Panc1 (cell line): ENCODE measurements around the gene PDGFD. TPM values are rescaled to one million over a fixed set of nuclear protein-coding genes. Genes with fewer than 3 reads are reported as not detected.

Experiments
- ATAC-seq: fragments of 200-7000 bp; cut with Tn5 transposase; 2 replicates; pipeline ENCODE4 v1.9.1; 2020; ENCODE audit warnings: mild to moderate bottlenecking, moderate library complexity
- BruUV-seq: library from RNA; stranded (reverse); fragments of 400-500 nt; replicated peaks from 2 replicates; lab custom pipeline; 2021; lab: Mats Ljungman, UMichigan
- CTCF ChIA-PET: fragments of 300-600 bp; sonication (Branson Sonifier 250); formaldehyde crosslinking; loops from one replicate; lab custom pipeline; 2022; ENCODE audit warnings: antibody characterized with exemption; lab: Charles Lee
- POLR2A ChIA-PET: fragments of 300-600 bp; sonication (Branson Sonifier 250); formaldehyde crosslinking; loops from one replicate; lab custom pipeline; 2022; ENCODE audit warnings: antibody characterized with exemption; lab: Charles Lee
- DNase-seq: peaks from one replicate; pipeline ENCODE4 v3.0.0-alpha.2; 2010; ENCODE audit warnings: low read depth, low spot score
- H3K27ac ChIP-seq: 2 replicates; pipeline ENCODE4 v1.5.1; 2011; ENCODE audit warnings: mild to moderate bottlenecking, low read length, inconsistent platforms
- H3K27me3 ChIP-seq: fragments of 200-500 bp; sonication (Bioruptor generic); 2 replicates; pipeline ENCODE4 v1.6.0; 2014; ENCODE audit warnings: low read length, inconsistent platforms; ENCODE audit not compliant: control insufficient read depth, insufficient read depth
- H3K36me3 ChIP-seq: fragments of 200-500 bp; sonication (Bioruptor generic); 2 replicates; pipeline ENCODE4 v1.5.1; 2014; ENCODE audit warnings: inconsistent platforms, mild to moderate bottlenecking, low read length, moderate library complexity; ENCODE audit not compliant: control insufficient read depth, insufficient read depth
- H3K4me1 ChIP-seq: 2 replicates; pipeline ENCODE4 v1.5.1; 2011; ENCODE audit warnings: inconsistent platforms, mild to moderate bottlenecking, low read length, moderate library complexity; ENCODE audit not compliant: control insufficient read depth, insufficient read depth
- H3K4me3 ChIP-seq, 2 experiments: 2 replicates each; pipeline ENCODE4 v1.5.1; 2011 to 2012; ENCODE audit warnings: low read depth in 2 of 2, low read length in 2 of 2, mild to moderate bottlenecking in 2 of 2, inconsistent platforms in 1 of 2, moderate library complexity in 1 of 2
- H3K9me3 ChIP-seq: fragments of 200-500 bp; sonication (Bioruptor generic); 2 replicates; pipeline ENCODE4 v1.5.1; 2014; ENCODE audit warnings: low read depth, mild to moderate bottlenecking, inconsistent platforms, low read length, moderate library complexity; ENCODE audit not compliant: control insufficient read depth, insufficient read depth
- SIN3A ChIP-seq: IDR thresholded peaks from 2 replicates; pipeline ENCODE4 v1.6.1; 2012; ENCODE audit warnings: low read depth, mild to moderate bottlenecking, low read length, moderate library complexity, borderline replicate concordance; ENCODE audit not compliant: insufficient read depth
- TCF7L2 ChIP-seq: IDR thresholded peaks from 2 replicates; pipeline ENCODE4 v1.6.1; 2011; ENCODE audit warnings: mild to moderate bottlenecking, low read depth, low read length, inconsistent platforms
- in situ Hi-C: cut with HindIII; loops from 2 replicates; pipeline ENCODE4 v1.10.0; 2016; ENCODE audit warnings: low sequenced_read_pairs, low pct_unique_long_range_greater_than_20kb
- intact Hi-C: fragments of 100-400 bp; cut with micrococcal nuclease; formaldehyde crosslinking; loops from one replicate; pipeline ENCODE4 v1.10.0; 2022; ENCODE audit not compliant: unreplicated experiment
- total RNA-seq: library from RNA; stranded (reverse); gene quantifications from one replicate; pipeline ENCODE4 v1.2.1, GENCODE V29; 2021; ENCODE audit not compliant: unreplicated experiment
- TF ChIP-seq, protein P1 (sequence below), 2 experiments: IDR thresholded peaks; 2 replicates each; pipeline ENCODE4 v1.6.1; 2011 to 2012; ENCODE audit warnings: low read depth in 2 of 2, control low read depth in 1 of 2, low read length in 1 of 2, mild to moderate bottlenecking in 1 of 2, moderate library complexity in 1 of 2; ENCODE audit not compliant: insufficient read depth in 1 of 2
- TF ChIP-seq, protein P2 (sequence below): fragments of 450-650 bp; IDR thresholded peaks from 2 replicates; pipeline ENCODE4 v1.5.1; 2017; ENCODE audit warnings: mild to moderate bottlenecking

PDGFD gene
- total RNA-seq, 1 experiment from 2014 or later: 1.3 TPM

DNA sequence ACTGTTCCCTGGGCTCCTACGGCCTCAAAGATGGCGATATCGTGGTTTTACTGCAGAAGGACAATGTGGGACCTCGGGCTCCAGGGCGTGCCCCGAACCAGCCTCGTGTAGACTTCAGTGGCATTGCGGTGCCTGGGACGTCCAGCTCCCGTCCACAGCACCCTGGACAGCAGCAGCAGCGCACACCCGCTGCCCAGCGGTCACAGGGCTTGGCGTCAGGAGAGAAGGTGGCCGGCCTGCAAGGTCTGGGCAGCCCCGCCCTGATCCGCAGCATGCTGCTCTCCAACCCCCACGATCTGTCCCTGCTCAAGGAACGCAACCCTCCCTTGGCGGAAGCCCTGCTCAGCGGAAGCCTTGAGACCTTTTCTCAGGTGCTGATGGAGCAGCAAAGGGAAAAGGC is 127.0 kb downstream of the PDGFD start:
- H3K36me3 ChIP-seq: no peaks in the 10 kb centered on the region
- TF ChIP-seq SIN3A (no peak), TCF7L2 (no peak)
- TF ChIP-seq, protein P1, sequence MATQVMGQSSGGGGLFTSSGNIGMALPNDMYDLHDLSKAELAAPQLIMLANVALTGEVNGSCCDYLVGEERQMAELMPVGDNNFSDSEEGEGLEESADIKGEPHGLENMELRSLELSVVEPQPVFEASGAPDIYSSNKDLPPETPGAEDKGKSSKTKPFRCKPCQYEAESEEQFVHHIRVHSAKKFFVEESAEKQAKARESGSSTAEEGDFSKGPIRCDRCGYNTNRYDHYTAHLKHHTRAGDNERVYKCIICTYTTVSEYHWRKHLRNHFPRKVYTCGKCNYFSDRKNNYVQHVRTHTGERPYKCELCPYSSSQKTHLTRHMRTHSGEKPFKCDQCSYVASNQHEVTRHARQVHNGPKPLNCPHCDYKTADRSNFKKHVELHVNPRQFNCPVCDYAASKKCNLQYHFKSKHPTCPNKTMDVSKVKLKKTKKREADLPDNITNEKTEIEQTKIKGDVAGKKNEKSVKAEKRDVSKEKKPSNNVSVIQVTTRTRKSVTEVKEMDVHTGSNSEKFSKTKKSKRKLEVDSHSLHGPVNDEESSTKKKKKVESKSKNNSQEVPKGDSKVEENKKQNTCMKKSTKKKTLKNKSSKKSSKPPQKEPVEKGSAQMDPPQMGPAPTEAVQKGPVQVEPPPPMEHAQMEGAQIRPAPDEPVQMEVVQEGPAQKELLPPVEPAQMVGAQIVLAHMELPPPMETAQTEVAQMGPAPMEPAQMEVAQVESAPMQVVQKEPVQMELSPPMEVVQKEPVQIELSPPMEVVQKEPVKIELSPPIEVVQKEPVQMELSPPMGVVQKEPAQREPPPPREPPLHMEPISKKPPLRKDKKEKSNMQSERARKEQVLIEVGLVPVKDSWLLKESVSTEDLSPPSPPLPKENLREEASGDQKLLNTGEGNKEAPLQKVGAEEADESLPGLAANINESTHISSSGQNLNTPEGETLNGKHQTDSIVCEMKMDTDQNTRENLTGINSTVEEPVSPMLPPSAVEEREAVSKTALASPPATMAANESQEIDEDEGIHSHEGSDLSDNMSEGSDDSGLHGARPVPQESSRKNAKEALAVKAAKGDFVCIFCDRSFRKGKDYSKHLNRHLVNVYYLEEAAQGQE (IDR thresholded peaks at IDR 0.05; ENCODE audit: insufficient read depth in 1 of 2, low read depth in 2 of 2, low read length in 1 of 2): peak; percentile 21 to 60; a peak in 1 of 4 replicates
- TF ChIP-seq, protein P2, sequence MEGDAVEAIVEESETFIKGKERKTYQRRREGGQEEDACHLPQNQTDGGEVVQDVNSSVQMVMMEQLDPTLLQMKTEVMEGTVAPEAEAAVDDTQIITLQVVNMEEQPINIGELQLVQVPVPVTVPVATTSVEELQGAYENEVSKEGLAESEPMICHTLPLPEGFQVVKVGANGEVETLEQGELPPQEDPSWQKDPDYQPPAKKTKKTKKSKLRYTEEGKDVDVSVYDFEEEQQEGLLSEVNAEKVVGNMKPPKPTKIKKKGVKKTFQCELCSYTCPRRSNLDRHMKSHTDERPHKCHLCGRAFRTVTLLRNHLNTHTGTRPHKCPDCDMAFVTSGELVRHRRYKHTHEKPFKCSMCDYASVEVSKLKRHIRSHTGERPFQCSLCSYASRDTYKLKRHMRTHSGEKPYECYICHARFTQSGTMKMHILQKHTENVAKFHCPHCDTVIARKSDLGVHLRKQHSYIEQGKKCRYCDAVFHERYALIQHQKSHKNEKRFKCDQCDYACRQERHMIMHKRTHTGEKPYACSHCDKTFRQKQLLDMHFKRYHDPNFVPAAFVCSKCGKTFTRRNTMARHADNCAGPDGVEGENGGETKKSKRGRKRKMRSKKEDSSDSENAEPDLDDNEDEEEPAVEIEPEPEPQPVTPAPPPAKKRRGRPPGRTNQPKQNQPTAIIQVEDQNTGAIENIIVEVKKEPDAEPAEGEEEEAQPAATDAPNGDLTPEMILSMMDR: no peak
- H3K27me3 ChIP-seq: no peaks in the 10 kb centered on the region
- ChIA-PET CTCF (no interaction called here), POLR2A (no interaction called here)
- DNase-seq (no peak), ATAC-seq (no peak)
- no TSS peak for BruUV-seq
- no peaks in the 10 kb centered on the region; the same call in 1 of the 2 replicates for H3K9me3 ChIP-seq
- in situ Hi-C loops (no loop called here), intact Hi-C loops (no loop called here)
- no peak overlapping the region for H3K27ac ChIP-seq
- no peaks in the 10 kb centered on the region for H3K4me1 ChIP-seq
- H3K4me3 ChIP-seq: no peak overlapping the region

DNA sequence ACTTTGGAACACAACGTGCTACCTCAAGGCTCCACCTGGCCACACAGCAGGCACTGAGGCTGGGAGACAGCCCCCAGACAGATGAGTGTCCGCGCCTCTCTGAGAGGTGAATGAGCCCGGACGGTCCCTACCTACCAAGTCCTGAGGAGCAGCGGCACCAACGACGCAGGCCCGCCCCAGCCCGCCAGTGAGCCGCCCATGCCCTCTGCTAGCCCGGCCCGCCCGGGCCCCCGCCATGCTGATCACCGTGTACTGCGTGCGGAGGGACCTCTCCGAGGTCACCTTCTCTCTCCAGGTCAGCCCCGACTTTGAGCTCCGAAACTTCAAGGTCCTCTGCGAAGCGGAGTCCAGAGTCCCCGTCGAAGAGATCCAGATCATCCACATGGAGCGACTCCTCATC is 127.4 kb downstream of the PDGFD start, which contains the start of gene DDI1:
TSS of gene DDI1 (plus strand) at position 53 of the 400 bp plus-strand sequence. CDS start at position 236, 183 bp downstream.
- no TSS peak for BruUV-seq
- H3K4me1 ChIP-seq: no peaks in the 10 kb centered on the region
- H3K27ac ChIP-seq: no peak within 1 kb of the TSS
- DNase-seq (no peak), ATAC-seq (no peak)
- POLR2A ChIA-PET: no interaction called here
- intact Hi-C loops: no loop called here
- no peaks in the 10 kb centered on the region for H3K27me3 ChIP-seq
- no peak within 1 kb of the TSS for H3K4me3 ChIP-seq
- H3K9me3 ChIP-seq: no peaks in the 10 kb centered on the region; the same call in 1 of the 2 replicates
- in situ Hi-C loops: no loop called here
- CTCF ChIA-PET: no interaction called here
- TF ChIP-seq, protein P2: no peak
- no peak for TF ChIP-seq TCF7L2
- TF ChIP-seq, protein P1 (IDR thresholded peaks at IDR 0.05; ENCODE audit: insufficient read depth in 1 of 2, low read depth in 2 of 2, low read length in 1 of 2): no peak
- H3K36me3 ChIP-seq: no peaks in the 10 kb centered on the region
